ENCODE measurements around the gene FNTB. TPM values are rescaled to one million over a fixed set of nuclear protein-coding genes. Genes with fewer than 3 reads are reported as not detected.

The FNTB gene
- total and polyA plus RNA-seq, 2 of the 8 experiments (the other 6 are each of a cell fraction or from before 2014, with no cell fraction given): 16.0 to 20.7 TPM

DNA sequence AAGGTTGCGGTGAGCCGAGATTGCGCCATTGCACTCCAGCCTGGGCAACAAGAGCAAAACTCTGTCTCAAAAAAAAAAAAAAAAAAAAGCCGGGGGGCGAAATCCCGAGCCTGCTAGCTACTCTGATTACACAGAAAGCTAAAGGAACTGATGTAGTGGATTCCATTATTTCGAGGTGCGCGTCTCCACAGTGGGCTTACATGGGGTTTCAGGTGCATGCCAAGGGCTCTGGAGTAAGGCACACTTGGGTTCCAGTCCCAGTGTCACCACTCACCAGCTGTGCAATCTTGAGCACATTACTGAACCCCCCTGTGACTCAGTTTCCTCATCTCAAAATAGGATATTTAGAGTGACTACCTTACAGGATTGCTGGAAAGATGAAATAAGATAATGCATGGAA lies 12.9 kb upstream of the FNTB start:
- Histone ChIP-seq H3K79me1 (ENCODE audit: low read depth, low read length) (0 out of 2 replicates have a peak, but pooled peaks cover 2% of the 10 kb centered on the region), H2BK15ac (ENCODE audit: low read length) (no peak overlapping the region)
- no peak for FAIRE-seq

More for the DNA sequence above, 12.9 kb upstream of the FNTB start:
- TF ChIP-seq EP300 (IDR thresholded peaks at IDR 0.05; ENCODE audit: borderline replicate concordance in 1 of 2, low read depth in 2 of 2, low read length in 2 of 2) (no peak), RAD21 (IDR thresholded peaks at IDR 0.05 in 1 of 2, conservative IDR thresholded peaks at IDR 0.05 in 1 of 2; ENCODE audit: low read depth in 2 of 2, low read length in 2 of 2) (no peak), BRCA1 (IDR thresholded peaks at IDR 0.05; ENCODE audit: low read depth, low read length) (no peak), RXRA (IDR thresholded peaks at IDR 0.05; ENCODE audit: insufficient read depth, low read depth, low read length) (no peak)
- TF ChIP-seq, protein P1, sequence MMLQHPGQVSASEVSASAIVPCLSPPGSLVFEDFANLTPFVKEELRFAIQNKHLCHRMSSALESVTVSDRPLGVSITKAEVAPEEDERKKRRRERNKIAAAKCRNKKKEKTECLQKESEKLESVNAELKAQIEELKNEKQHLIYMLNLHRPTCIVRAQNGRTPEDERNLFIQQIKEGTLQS (IDR thresholded peaks at IDR 0.05; ENCODE audit: insufficient read depth, low read depth, low read length): no peak
- TF ChIP-seq, protein P2, sequence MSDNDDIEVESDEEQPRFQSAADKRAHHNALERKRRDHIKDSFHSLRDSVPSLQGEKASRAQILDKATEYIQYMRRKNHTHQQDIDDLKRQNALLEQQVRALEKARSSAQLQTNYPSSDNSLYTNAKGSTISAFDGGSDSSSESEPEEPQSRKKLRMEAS (IDR thresholded peaks at IDR 0.05): no peak
- no peak overlapping the region for H3K23ac ChIP-seq (ENCODE audit: insufficient read length)
- H4K8ac ChIP-seq (ENCODE audit: extremely low read depth, insufficient read depth, low read length): no peak overlapping the region
- H2BK5ac ChIP-seq (ENCODE audit: low read depth, low read length): no peak overlapping the region
- H3K23me2 ChIP-seq (ENCODE audit: low read depth, low read length): peaks cover 2% of the 10 kb centered on the region; the same call in 1 of the 2 replicates
- no CpG with 5 or more reads among the region's 9 CpGs for WGBS, 2 experiments (ENCODE audit: extremely low coverage in 1 of 2, insufficient coverage in 1 of 2, insufficient read length in 1 of 2, insufficient replicate concordance in 2 of 2, low coverage in 1 of 2, low lambda C conversion rate in 2 of 2, missing lambda C conversion rate in 1 of 2)
- ChIA-PET CTCF (ENCODE audit: partially characterized antibody) (interaction anchor here (0.8 to 1.6 kb wide), 4 partner anchors 11 to 22 kb away, joined by 3 to 7 read pairs (median 4); no protein-coding TSS in a partner anchor), POLR2A (ENCODE audit: partially characterized antibody) (interaction anchor here (0.7 to 3.6 kb wide), 3 partner anchors 12 to 579 kb away, joined by 3 to 17 read pairs (median 3); partner anchors contain the start of gene FNTB)
- no peaks in the 10 kb centered on the region for H3K36me3 ChIP-seq (ENCODE audit: control insufficient read depth in 2 of 4, insufficient read depth in 4 of 4, low read length in 3 of 4)
- peak overlapping the region in 1 of 2 experiments; percentile 31; a peak in 1 of 4 replicates for H3K4me2 ChIP-seq (ENCODE audit: insufficient read depth in 1 of 2, low read depth in 2 of 2, low read length in 2 of 2)
- H2BK120ac ChIP-seq (replicated peaks; ENCODE audit: low read depth, low read length): no peak overlapping the region
- peak overlapping the region; percentile 21 for H3K4ac ChIP-seq (replicated peaks; ENCODE audit: insufficient read length, low read depth, low read length)
- no peak overlapping the region for H3K4me3 ChIP-seq (ENCODE audit: extremely low read depth in 1 of 4, insufficient read depth in 2 of 4, low read depth in 3 of 4, low read length in 4 of 4)
- H3K9me3 ChIP-seq (ENCODE audit: insufficient read depth in 2 of 2, low read depth in 1 of 2, low read length in 1 of 2): no peaks in the 10 kb centered on the region
- H2BK12ac ChIP-seq (ENCODE audit: low read depth, low read length): no peak overlapping the region
- DNase-seq (ENCODE audit: low read depth in 1 of 2, low spot score in 2 of 2): no peak
- no peak overlapping the region for H4K5ac ChIP-seq (ENCODE audit: insufficient read length, low read depth, low read length)
- H3K14ac ChIP-seq (ENCODE audit: insufficient read length): no peak overlapping the region
- H3K56ac ChIP-seq (replicated peaks; ENCODE audit: insufficient read length, low read depth, low read length): no peak overlapping the region
- H3K9ac ChIP-seq (replicated peaks in 1 of 4; ENCODE audit: extremely low read depth in 1 of 4, low read depth in 3 of 4, low read length in 3 of 4): no peak overlapping the region
- H2BK20ac ChIP-seq (ENCODE audit: low read length): peak overlapping the region; percentile 93; the same call in 1 of the 2 replicates
- H3K79me2 ChIP-seq (ENCODE audit: control insufficient read depth in 1 of 2, insufficient read depth in 2 of 2, low read length in 2 of 2): peaks cover 0 to 8% of the 10 kb centered on the region in 2 experiments; a peak in 1 of 4 replicates
- H2AFZ ChIP-seq (ENCODE audit: low read length): no peak overlapping the region
- no peak overlapping the region for H3K27ac ChIP-seq (ENCODE audit: low read depth, low read length)
- H3K27me3 ChIP-seq (replicated peaks in 1 of 4; ENCODE audit: control insufficient read depth in 3 of 4, extremely low read depth in 1 of 4, insufficient read depth in 3 of 4, low read length in 3 of 4): peaks cover 0 to 24% (median 8%) of the 10 kb centered on the region in 4 experiments; a peak in 4 of 7 replicates
- H4K20me1 ChIP-seq (replicated peaks in 1 of 2; ENCODE audit: control insufficient read depth in 1 of 2, insufficient read depth in 2 of 2, low read length in 2 of 2): peaks cover 0 to 2% of the 10 kb centered on the region in 2 experiments
- H4K91ac ChIP-seq (replicated peaks; ENCODE audit: insufficient read length, low read length): peak overlapping the region; percentile 7
- no peak overlapping the region for H3K18ac ChIP-seq (ENCODE audit: extremely low read depth, low read length)
- peaks cover 4 to 27% (median 14%) of the 10 kb centered on the region in 4 experiments for H3K4me1 ChIP-seq (replicated peaks in 1 of 4; ENCODE audit: control insufficient read depth in 3 of 4, insufficient read depth in 4 of 4, low read length in 3 of 4)
- no peak overlapping the region for H2AK5ac ChIP-seq (ENCODE audit: low read depth, low read length)
